ENCODE data around the gene RTN4R.

Gene RTN4R

DNA sequence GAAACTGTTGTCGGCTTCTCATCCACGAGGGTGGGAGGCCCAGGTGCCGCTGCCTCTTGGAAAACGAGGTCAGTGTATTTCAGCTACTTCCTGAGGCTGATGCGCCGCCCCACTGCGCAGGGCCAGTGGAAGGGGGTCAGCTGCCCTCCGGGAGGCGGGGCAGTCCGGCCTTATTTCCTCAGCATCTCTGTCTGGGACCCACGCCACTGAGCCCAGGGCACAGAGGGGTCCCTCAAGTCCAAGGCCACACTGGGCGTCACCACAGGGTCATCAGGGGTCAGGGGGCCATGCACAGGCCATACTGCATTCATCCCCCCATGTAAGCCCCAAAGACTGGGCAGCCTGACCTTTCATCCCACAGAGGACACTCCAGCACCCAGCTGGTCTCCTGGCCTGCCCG is 12.1 kb downstream of the RTN4R start:
- DNase-seq: no peak

DNA sequence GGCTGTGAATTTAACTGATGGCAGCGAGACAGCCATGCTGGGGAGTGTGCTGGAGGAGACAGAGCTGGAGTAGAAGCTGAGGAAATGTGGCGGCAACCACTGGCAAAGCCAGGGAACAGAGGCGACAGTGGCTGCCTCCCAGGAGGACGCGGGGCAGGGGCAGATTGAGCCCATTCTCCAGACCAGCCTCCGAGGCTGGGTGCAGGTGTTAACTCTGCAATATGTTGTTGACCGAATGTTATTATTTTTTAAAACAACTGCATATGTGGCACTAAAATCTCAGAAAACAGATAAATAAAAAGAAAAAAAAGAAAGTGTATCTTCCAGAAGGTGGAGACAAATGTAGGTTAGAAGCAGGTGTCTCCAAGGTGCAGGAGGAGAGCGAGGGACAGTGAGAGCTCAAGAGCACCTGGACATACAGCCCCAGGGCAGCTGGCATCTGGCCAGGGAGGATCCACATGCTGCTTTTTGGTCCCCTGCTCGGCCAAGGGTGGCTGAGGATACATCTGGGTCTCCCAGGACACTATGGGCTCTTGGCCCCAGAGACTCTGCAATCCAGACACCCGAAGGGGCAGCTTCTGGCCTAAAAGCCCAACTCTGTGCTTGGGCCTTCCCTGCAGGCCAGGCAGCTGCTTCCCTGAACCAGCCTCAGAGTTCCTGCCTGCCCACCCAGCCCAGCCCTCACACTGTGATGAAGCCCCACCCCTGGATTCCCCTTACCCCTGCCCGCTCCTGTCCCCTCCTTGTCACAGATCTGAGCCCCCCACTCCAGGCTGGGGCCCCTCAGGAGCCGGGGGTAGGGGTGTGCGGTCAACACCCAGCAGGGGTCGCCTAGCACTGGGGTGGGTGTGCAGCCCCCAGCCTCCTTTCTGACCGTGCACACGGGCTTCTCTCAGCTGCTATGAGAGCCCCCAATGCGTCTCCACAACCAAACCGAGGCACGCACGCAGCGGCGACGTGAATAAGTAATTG is 12.9 kb downstream of the RTN4R start:
- DNase-seq: no peak

DNA sequence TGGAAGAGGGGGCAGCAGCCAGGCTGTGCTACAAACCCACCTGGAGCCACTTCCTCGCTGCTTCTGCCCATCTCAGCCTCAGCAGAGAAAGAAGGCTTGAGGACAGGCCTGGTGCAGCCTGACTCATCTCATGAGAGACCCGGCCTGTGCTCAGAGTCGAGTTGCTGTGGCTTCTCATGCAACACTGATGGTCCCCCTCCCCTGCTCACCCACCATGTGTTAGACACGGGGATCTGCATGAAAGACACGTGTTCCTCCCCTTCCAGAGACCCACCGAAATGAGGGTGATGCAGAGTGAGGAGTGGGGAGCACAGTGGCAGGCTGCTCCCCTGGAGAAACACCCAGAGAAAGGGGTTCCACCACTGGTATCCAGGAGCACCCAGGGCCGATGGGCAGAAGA is 15.0 kb downstream of the RTN4R start:
- DNase-seq: no peak

DNA sequence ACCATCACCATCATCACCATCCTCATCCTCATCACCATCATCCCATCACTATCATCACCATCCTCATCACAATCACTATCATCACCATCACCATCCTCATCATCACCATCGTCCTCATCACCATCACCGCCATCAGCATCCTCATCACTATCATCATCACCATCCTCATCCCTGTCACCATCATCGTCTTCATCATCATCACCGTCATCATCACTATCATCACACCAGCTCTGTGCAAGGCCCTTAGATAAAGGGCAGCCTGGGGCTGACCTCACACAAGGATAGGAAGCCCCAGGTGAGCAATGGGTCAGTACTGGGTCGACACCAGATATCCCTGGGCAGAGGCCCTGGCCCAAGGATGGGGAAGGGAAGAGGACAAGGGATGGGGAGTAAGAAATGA is 16.1 kb downstream of the RTN4R start:
- no peak for DNase-seq

DNA sequence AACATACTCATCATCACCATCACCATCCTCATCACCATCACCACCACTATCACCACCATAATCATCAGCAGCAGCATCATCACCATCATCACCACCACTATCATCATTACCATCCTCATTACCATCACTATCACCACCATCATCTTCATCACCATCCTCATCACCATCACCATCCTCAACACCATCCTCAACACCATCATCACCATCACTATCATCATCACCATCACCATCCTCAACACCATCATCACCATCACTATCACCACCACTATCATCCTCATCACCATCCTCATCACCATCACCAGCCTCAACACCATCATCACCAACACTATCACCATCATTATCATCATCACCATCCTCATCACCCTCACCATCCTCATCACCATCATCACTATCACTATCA is 16.6 kb downstream of the RTN4R start:
- no peak for DNase-seq

DNA sequence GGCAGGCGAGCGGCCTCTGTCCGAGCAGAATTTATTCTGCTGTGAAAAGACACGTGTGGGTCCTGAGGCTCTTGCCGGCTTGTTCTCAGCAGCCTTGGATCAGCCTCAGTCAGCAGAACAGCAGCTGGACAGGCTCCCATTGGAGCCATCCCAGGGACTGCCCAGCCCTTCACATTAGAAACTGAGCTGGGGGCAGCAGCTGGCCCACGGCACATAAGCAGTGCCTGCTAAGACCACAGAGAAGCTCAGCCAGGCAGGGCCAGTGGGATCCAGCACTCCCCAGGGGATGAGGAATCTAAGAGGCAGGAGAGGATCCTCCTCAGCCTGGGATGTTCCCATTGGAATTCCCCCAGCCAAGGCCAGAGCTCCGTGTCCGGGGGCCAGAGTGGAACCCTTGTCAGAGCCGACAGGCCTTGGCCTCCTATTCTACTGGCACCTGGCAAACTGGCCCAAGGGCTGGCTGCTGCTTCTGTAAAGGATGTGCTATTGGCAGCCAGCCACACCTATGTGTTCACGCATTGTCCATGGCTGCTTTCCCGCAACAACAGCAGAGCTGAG is 18.2 kb downstream of the RTN4R start:
- DNase-seq: no peak

DNA sequence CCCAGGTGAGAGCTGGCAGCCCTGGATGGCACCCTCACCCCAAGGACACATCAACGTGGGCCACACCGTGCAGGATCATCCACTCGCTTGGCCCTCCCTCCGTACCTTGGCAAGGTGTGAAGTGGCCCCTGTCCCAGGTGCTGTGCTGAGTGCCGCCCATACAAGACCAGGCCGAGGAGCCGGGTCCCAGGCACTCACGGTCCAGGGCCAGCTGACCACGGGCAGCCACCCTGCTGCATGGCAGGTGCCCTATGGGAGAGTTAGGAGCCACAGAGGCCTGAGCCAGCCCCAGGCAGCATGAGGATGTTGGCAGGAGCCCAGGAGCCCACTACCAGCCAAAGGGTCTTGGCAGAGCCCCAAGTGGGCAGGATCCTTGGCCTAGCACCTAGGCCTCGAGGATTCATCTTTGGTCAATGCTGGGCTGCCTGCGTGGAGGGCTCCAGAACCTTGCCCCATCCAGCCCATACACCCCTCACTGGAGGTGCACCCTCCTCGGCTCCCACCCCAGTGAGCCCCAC is 19.6 kb downstream of the RTN4R start:
- no peak for DNase-seq

DNA sequence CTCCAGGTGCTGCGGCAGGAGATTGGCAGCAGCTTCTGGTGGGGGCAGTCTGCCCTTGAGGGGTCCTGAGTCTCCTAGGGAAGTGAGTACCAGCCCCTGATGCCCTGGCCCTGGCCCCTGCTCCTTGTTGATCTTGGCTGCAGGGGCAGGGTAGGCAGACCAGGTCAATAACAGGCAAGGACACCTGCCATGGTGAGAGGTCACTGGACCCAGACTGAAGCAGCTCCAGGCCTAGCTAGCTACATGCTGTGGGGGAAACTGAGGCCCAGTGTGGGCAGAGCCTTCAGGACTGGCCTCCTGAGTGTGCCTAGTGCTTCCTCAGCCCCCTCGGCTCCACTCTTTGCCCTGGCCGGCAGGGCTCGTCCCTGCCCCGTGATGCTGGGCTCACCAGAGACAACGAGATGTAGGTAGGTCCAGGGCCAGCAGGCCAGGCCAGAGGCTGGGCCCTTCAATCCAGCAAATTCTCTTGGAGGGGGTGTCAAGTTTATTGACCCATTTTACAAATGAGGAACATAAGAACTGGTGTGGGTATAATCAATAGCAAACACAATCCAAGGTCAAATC is 20.4 kb downstream of the RTN4R start:
- DNase-seq: no peak

DNA sequence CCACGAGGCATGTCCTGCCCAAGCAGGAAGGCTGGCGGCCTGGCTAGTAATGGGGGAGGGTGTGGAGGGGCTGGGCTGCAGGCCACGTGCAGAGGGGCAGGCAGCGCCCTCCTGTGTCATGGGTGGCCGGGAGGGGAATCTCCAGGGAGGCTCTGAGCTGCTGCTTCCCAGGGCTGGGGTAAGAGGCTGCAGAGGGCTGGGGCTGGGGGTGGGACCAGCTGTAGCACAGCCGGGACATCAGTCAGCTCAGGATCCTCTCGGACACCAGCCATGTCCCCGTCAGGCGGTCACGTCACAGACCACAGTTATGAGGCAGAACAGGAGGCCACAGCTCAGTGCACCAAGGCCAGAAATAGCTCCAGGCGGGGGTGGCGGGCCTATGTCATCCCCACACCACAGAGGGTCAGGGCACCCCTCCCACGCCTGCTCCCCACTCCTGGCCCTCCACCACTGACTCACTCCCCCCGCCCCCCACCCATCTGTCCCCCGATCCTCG is 21.1 kb downstream of the RTN4R start:
- DNase-seq: no peak

DNA sequence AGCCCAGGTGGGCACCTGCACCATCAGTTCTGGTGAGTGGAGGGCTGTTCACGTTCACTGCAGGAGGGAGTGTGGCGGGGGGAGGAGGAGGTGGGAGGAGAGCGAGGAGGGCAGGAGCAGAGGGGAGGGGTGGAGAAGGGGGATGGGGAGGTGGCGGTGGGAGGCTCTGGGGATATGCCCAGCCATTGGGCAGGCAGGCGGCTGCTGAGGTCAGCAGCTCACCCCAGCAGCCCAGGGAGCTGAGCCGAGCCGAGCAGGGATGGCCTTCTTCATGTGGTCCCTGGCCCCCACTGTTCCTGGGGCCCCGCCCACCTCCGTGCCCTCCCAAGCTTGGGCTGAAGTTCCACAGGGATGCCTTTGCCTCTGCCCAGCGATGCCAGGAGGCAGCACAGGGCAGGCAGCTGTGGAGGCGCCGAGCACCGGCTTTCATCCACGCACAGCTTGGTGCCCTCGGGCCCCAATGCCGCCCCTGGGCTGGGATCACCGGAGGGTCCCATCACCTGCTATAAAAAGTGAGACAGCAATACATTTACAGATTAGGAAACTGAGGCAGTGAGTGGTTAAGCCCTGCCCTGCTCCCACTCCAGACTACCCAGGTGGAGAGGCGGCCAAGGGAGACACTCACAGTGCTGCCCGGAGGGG is 21.6 kb downstream of the RTN4R start:
- DNase-seq: no peak

DNA sequence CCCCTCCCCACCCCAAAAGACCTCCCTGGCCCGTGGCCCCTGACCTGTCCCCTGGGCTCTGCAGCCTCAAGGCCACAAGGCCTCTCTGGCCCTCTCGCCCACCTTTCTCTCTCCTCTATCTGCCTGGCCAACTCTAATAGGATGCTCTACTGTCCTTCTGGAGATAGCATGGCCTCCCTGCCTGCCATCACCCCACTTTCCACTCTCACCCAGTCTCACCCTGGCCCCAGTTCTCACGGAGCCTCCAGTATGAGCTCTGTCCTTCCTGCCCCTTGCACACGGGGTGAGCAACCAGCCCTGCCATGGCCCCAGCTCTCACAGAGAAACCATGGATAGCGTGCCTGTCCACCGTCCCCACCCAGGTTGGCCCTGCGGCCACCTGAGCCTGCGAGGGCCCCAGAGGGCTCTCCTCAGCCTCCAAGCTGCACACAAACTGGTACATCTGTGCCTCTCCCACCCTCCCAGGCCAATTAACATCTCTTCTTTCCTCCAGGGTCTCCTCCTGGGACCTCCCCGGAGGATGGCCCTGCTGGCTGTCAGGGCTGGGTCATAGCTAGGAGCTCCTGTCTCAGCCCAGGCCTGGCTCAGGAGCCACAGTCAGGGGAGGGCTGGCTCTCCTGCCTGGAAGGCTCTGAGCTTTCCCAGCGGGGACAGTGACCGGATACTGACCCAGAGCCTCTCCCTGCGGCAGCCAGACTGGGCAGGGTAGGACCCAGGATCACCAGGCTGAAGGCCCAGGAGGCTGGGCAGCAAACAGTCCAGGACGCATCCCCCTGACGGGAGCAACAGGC is 22.3 kb downstream of the RTN4R start:
- DNase-seq: no peak

DNA sequence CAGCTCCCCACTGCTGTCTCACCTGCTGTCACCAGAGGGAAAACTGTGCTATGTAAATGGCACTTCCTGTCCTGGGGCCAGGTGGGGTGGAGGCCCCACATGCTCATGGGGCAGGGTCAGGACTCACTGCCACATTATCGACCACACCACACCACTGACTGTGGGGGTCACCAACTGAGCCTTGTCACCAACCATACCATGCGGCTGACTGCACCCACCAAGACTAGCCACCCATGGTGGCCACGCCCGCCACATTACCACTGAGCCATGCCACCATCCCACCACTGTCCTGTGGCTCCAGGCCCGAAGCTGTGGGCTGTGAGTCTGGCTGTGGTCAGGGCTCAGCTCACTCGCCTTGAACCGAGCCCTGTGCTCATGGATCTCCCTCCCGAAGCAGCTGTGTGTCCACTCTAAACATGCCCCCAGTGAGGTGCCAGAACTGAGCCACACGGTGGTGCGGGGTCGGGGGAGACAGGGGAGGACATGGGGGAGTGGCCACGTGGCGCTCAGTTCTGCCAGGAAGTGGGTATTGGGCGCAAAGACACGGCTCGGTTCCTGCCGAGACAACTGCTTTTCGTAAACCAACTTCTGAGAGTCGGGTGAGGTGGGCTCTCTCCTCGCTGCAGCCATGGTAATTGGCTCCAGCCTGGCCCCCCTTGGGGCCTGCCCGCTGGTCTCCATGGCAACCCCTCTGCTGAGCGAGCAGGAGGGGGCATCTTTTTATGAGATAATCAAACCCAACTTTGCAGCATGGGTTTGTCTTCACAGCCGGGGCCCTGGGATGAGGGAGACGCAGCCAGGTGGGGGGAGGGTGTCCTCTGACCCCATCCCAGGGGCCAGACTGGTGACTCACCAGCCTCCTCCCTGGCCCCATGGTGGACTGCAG is 23.2 kb downstream of the RTN4R start:
- DNase-seq: peak; percentile 69

DNA sequence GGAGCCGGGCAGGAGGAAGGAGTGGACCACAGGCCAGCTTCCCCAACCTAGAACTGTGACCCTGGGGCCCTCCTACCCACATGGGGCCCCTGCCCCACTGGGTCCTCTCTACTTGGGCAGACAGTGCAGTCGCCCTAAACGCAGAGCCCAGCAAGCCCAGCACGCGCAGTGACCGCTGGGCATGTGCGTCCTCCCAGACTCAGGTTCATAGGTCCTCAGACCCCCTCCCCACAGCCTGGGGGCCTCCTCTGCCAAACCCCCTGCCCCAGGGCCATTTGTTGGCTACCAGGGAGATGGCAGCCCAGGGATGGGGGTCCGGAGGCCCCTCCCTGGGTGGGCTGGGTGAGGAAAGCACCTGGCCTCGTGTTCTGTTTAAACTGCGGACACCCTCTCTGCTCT is 23.9 kb downstream of the RTN4R start:
- DNase-seq: no peak

DNA sequence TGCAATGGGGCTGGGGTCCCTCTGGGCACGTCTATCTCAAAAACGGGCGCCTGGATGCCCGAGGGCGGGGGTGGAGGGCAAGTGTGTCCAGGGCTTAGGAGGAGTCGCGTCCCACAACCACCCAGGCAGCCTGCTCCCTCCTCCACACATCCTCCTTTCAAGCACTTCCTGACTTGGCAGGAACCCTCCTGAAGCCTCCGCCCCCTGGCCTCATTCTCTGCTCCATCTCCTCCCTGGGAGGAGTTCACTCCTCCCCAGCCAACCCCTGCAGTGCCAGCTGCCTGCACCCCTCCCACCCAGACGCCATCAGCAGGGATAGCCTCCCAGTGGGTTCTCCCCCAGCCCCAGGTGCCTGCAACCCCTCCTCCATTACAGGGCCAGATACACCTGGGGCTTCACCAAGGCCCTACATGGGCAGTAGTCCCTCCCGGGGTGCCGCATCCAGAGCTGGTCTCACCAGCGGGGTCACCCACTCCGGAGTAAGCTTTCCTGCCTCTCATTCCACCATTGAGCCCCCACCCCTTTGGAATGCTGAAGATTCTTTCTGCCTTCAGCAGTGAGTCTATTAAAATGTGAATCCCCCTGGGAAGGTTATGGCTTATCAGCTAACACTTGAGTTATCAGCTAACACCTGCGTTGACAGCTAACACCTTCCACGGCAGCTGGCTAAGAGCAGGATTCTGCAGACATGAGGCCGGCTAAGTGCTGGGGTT is 24.4 kb downstream of the RTN4R start:
- DNase-seq: peak; percentile 63

DNA sequence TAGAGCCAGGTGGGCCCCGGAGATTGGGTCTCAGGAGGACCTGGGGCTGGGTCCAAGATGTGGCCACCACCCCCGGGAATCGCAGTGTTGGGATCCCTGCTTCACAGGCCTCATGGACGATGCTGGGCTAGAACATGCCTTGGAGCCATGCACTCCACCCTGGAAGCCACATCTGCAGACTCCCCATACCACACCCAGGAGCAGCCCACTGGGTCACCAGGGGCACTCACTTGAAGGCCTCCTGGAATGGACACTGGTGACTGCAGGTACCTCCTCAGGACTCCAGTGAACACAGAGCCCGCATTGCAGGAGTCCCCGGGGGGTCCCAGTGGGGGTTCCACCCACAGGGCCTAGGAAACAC is 25.0 kb downstream of the RTN4R start:
- no peak for DNase-seq

DNA sequence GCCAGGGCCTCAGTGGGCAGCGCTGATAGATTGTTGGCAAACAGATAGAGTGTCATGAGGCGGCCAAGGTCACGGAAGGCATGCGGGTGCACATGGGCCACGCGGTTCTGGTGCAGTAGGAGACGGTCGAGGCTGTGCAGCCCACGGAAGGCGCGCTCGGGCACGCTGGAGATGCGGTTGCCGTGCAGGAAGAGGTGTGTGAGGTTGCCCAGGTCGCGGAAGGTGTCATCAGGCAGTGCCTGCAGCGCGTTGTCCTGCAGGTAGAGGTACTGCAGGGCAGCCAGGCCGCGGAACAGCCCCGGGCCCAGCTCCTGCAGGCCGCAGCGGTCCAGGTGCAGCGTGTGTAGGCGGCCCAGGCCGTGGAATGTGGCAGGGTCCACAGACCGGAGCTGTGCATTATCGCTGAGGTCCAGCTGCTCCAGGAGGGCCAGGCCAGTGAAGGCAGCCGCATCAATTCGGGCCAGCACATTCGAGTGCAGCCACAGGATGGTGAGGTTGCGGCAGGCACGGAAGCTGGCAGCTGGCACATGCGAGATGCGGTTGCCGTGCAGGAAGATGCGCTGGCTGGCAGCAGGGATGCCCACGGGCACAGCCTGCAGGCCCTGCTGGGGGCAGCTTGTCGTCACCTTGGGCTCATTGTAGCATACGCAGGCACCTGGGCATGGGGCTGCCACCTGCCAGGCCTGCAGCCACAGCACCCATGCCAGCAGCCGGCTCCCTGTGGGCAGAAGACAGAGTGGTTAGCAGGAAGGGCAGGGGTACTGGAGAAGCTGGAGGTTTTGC is 25.5 kb downstream of the RTN4R start:
- peak; percentile 29 for DNase-seq

DNA sequence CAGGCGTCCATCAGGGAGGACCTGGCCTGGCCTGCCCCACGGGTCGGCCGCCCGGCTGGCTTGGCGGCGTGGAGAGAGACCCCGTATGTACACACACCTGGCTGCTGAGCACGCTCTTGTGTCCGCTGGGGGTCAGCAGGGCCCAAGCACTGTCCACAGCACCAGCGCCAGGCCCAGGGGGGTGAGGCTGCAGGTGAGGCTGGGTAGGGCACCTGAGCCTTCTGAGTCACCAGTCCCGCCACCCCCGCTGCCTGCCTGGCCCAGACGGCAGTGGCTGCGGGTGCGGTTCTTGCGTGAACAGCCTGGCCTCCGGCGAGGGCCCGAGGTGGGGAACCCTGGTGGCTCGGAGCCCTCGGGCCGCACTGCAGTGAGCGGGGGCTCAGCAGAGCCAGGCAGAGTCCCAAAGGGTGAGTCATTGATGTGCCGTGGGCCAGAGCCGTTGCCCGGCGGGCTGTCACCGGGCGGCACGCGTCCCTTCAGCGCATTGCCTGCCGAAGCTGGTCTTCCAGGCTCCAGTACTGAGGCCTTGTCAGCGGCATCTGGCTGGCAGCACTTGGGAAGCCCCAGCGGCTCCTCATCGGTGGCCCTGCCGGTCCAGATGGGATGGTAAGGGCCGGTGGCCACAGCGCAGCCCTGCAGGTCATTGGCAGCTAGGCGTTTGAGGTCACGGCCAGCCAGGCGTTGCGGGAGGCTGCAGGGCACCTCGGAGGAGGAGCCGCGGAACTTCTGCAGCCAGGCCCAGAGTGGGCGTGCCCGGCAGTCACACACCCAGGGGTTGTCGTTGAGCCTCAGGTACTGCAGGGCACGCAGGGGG is 26.3 kb downstream of the RTN4R start:
- no peak for DNase-seq

DNA sequence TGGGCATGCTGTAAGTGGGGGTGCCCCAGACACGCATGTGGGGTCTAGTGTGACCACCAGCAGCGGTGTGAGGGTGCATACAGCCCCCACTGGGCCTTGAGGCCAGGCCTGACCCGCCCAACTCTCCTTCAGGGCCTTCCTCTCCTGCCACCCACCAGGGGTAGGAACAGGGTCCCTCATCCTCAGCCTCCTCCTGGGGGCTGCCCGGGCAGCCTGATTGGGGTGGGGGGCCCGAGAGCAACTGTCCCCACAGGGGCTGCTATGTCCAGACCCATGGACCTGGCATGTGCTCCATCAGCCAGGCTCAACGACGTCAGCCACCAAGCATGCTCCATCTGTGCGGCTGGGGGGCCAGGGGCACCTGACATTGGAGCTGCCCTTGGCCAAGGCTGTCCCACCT is 27.2 kb downstream of the RTN4R start:
- DNase-seq: no peak

DNA sequence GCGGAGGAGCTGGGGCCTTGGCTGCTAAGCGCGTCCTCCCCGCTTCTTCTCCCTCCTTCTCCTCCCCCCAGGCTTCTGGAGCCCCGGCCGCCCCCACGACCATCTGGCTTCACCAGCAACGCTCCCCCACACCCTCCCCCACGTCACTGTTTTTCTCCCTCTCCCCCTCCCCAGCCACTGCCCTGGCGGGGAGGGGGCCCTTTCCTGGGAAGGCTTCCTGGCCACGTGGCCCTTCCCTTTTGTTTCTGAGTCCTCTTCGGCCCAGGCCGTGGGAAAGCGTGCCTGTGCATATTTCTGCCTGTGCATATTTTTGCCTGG is 27.7 kb downstream of the RTN4R start:
- no peak for DNase-seq
